Measurements from ENCODE around the gene PPFIBP1.
"Not testable (repeated sequence)": the region's sequence is repeated elsewhere in the genome, so short reads cannot be mapped to it uniquely, and the experiment has no call there.

Gene PPFIBP1

DNA sequence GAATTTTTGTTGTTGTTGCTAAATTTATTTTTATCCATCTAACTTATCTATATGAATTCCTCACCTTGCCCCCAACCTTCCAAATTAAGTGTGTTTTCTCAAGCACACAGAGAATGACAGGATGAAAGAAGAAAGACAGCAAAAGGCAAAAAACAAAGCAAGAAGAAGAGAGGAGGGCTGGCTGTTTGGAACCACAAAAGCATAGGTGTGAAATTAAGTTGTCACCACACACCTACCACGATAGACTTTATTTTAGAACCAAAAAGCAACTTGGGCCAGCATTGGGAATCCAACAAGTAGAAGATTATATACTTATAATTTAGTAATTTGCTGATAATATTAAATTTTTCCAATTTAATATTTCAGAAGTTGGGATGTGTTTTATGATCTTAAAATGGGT lies 113.5 kb downstream of the PPFIBP1 start:
- TF ChIP-seq, protein P1, sequence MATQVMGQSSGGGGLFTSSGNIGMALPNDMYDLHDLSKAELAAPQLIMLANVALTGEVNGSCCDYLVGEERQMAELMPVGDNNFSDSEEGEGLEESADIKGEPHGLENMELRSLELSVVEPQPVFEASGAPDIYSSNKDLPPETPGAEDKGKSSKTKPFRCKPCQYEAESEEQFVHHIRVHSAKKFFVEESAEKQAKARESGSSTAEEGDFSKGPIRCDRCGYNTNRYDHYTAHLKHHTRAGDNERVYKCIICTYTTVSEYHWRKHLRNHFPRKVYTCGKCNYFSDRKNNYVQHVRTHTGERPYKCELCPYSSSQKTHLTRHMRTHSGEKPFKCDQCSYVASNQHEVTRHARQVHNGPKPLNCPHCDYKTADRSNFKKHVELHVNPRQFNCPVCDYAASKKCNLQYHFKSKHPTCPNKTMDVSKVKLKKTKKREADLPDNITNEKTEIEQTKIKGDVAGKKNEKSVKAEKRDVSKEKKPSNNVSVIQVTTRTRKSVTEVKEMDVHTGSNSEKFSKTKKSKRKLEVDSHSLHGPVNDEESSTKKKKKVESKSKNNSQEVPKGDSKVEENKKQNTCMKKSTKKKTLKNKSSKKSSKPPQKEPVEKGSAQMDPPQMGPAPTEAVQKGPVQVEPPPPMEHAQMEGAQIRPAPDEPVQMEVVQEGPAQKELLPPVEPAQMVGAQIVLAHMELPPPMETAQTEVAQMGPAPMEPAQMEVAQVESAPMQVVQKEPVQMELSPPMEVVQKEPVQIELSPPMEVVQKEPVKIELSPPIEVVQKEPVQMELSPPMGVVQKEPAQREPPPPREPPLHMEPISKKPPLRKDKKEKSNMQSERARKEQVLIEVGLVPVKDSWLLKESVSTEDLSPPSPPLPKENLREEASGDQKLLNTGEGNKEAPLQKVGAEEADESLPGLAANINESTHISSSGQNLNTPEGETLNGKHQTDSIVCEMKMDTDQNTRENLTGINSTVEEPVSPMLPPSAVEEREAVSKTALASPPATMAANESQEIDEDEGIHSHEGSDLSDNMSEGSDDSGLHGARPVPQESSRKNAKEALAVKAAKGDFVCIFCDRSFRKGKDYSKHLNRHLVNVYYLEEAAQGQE (IDR thresholded peaks at IDR 0.05; ENCODE audit: insufficient replicate concordance, low read depth) = no peak
- TF ChIP-seq SPI1 (IDR thresholded peaks at IDR 0.05; ENCODE audit: borderline replicate concordance, low read depth) = no peak
- no peak for TF ChIP-seq GABPA (IDR thresholded peaks at IDR 0.05; ENCODE audit: low read depth)
- TF ChIP-seq, protein P2, sequence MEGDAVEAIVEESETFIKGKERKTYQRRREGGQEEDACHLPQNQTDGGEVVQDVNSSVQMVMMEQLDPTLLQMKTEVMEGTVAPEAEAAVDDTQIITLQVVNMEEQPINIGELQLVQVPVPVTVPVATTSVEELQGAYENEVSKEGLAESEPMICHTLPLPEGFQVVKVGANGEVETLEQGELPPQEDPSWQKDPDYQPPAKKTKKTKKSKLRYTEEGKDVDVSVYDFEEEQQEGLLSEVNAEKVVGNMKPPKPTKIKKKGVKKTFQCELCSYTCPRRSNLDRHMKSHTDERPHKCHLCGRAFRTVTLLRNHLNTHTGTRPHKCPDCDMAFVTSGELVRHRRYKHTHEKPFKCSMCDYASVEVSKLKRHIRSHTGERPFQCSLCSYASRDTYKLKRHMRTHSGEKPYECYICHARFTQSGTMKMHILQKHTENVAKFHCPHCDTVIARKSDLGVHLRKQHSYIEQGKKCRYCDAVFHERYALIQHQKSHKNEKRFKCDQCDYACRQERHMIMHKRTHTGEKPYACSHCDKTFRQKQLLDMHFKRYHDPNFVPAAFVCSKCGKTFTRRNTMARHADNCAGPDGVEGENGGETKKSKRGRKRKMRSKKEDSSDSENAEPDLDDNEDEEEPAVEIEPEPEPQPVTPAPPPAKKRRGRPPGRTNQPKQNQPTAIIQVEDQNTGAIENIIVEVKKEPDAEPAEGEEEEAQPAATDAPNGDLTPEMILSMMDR (IDR thresholded peaks at IDR 0.05; ENCODE audit: insufficient read depth, low read length) = no peak
- TF ChIP-seq POLR2AphosphoS5 (IDR thresholded peaks at IDR 0.05; ENCODE audit: low read depth) = no peak
- DNase-seq (ENCODE audit: low read depth in 1 of 2, low spot score in 1 of 2) = no peak
- no peaks in the 10 kb centered on the region for H3K27me3 ChIP-seq (ENCODE audit: insufficient read depth, poor library complexity, severe bottlenecking)
- no peak overlapping the region for H3K4me3 ChIP-seq (replicated peaks; ENCODE audit: insufficient read depth, low read length)
- H3K27ac ChIP-seq (replicated peaks) = no peak overlapping the region

DNA sequence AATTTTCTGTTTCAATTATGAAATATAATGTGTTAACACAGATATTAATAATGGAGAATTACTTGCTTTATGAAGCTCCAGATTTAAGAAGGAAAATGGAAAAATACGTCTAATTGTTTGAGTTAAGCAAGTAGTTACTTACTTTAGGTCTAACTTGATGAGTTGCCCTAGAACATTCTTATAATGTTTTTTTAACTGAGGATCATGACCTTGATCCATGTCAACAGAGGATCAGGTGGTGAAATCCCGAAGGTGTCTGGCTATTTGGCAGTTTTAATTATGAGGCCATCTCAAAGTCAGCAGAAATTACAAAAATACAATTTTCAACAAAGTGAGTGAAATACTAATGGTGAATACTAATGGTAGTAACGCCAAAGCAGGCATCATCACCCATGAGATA lies 115.3 kb downstream of the PPFIBP1 start:
- H3K27ac ChIP-seq (replicated peaks) = no peak overlapping the region
- TF ChIP-seq GABPA (IDR thresholded peaks at IDR 0.05; ENCODE audit: low read depth) (no peak), POLR2AphosphoS5 (IDR thresholded peaks at IDR 0.05; ENCODE audit: low read depth) (no peak)
- TF ChIP-seq, protein P1 (IDR thresholded peaks at IDR 0.05; ENCODE audit: insufficient replicate concordance, low read depth) = no peak

DNA sequence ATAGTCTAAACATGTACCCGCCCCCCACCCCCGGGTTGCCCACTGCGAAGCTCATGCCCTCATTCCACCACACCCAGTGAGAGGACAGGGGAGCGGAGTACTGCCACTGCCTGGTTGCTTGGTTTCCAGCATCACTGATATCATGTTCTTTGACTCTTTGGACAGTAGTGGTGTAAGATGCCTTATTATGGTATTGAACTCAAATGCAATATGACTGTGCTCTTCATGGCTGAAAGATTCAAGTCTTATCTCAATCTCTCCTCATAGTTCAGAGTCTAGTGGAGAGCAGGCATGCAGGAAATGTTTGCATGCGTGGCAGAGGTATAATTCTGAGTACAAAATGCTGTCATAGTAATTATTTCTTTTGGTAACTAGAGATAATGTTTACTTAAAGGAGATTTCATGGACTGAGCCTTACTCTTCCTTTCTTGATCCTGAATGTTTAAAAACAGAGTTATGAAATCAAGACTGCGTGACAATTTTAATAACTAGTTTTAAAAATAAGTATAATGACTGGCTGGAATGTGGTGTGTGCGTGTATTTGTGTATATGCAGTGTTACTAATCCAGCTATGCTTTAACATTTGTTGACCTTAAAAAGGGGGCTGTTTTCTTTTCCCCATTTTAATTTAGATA lies 116.7 kb downstream of the PPFIBP1 start:
- not testable (repeated sequence) for H3K4me3 ChIP-seq (replicated peaks; ENCODE audit: insufficient read depth, low read length); H3K27ac ChIP-seq (replicated peaks); DNase-seq (ENCODE audit: low read depth in 1 of 2, low spot score in 1 of 2); H3K27me3 ChIP-seq (ENCODE audit: insufficient read depth, poor library complexity, severe bottlenecking)

More for the DNA sequence above, 115.3 kb downstream of the PPFIBP1 start:
- Histone ChIP-seq H3K4me3 (replicated peaks; ENCODE audit: insufficient read depth, low read length) (no peak overlapping the region), H3K27me3 (ENCODE audit: insufficient read depth, poor library complexity, severe bottlenecking) (no peaks in the 10 kb centered on the region)
- DNase-seq (ENCODE audit: low read depth in 1 of 2, low spot score in 1 of 2) = no peak

DNA sequence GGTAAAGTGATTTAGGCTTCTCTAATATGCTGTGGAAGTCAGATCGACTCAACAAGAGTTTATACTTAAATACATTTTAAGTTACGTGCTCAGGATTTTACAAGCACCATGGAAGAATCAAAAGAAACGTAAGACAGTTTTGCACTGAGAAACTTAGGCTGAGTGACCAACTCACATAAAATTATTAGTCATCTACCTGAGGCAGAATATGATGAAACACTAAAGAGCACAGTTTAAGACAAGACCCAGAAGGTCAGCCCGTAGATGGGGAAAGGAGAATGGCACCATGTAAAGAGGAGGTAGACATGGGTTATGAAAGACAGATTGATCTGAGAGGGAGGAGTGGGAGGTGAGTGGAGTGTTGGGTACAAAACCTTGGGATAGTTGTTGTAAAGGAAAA lies 118.4 kb downstream of the PPFIBP1 start:
- not testable (repeated sequence) for DNase-seq (ENCODE audit: low read depth in 1 of 2, low spot score in 1 of 2); H3K27ac ChIP-seq (replicated peaks); H3K4me3 ChIP-seq (replicated peaks; ENCODE audit: insufficient read depth, low read length); H3K27me3 ChIP-seq (ENCODE audit: insufficient read depth, poor library complexity, severe bottlenecking)

DNA sequence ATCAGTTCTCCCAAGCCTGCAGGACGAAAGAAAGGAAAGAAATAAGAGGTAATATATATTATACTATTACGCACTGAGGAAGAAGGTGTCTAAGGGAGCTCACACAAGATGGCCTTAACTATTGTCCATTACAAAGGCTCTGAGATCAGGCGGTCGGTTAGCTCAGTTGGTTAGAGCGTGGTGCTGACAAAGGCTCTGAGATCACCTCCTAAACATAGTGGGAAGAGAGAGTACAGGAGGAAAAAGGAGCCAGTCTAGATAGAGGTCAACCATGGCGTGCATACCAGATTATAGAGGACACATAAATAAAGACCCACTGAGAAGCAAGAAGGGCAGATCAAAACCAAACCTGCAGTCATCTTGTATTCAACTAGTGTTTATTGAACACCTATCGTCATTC lies 118.9 kb downstream of the PPFIBP1 start:
- not testable (repeated sequence) for DNase-seq (ENCODE audit: low read depth in 1 of 2, low spot score in 1 of 2); H3K4me3 ChIP-seq (replicated peaks; ENCODE audit: insufficient read depth, low read length); H3K27ac ChIP-seq (replicated peaks); H3K27me3 ChIP-seq (ENCODE audit: insufficient read depth, poor library complexity, severe bottlenecking)

DNA sequence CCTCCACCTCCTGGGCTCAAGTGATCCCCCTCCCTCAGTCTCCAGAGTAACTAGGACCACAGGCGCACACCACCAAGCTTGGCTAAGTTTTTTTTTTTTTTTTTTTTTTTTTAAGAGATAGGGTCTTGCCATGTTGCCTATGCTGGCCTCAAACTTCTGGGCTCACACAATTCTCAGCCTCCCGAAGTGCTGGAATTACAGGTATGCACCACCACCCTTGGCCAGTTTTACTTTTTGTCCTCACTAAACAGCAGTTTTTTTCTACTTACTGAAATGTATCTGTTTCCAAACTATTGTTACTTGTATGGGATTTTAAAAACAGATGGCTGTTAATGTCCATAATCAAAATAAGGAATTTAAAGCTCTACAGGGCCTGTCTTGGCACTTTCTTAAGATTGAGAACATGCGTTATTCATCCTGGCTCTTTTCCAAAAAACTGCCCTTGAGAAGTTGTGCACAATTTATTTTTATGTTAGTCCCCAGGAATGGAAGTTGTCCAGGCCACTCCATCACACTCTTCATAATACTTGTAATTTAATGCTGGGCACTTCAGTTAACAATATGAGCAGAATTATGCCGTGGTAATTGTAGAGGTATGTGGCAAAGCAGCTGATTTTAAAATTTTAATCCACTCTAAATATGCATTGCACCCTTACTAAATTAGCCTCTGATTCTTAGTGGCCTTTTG lies 120.3 kb downstream of the PPFIBP1 start:
- no peak for DNase-seq (ENCODE audit: low read depth in 1 of 2, low spot score in 1 of 2)
- Histone ChIP-seq H3K4me3 (replicated peaks; ENCODE audit: insufficient read depth, low read length) (no peak overlapping the region), H3K27me3 (ENCODE audit: insufficient read depth, poor library complexity, severe bottlenecking) (no peaks in the 10 kb centered on the region), H3K27ac (replicated peaks) (no peak overlapping the region)
- TF ChIP-seq, protein P2 (IDR thresholded peaks at IDR 0.05; ENCODE audit: insufficient read depth, low read length) = no peak
- TF ChIP-seq GABPA (IDR thresholded peaks at IDR 0.05; ENCODE audit: low read depth) = no peak
- TF ChIP-seq, protein P1 (IDR thresholded peaks at IDR 0.05; ENCODE audit: insufficient replicate concordance, low read depth) = no peak
- TF ChIP-seq POLR2AphosphoS5 (IDR thresholded peaks at IDR 0.05; ENCODE audit: low read depth) = no peak
- TF ChIP-seq SPI1 (IDR thresholded peaks at IDR 0.05; ENCODE audit: borderline replicate concordance, low read depth) = no peak
